Ovary (tissue), 9 donors: Measurements from ENCODE around the gene ALOXE3. TPM values are rescaled to one million over a fixed set of nuclear protein-coding genes. Genes with fewer than 3 reads are reported as not detected.

Experiments used
- DNase-seq, 5 donors: peaks; one replicate each; pipeline ENCODE4 v3.0.0-alpha.2; 2019 to 2020
- H3K27ac ChIP-seq, 2 donors: fragments of 200-600 bp; one replicate each; pipeline versions ENCODE4 v1.5.1 to v1.8.0; 2019 to 2022
- H3K27me3 ChIP-seq: fragments of 200-600 bp; one replicate; pipeline ENCODE4 v1.8.0; 2022
- H3K36me3 ChIP-seq: fragments of 200-600 bp; sonication (generic); one replicate; pipeline ENCODE4 v1.5.1; 2019
- H3K4me1 ChIP-seq: one replicate; pipeline ENCODE4 v1.8.1; 2013; ENCODE audit warnings: mild to moderate bottlenecking, moderate library complexity; ENCODE audit not compliant: insufficient read depth
- H3K4me3 ChIP-seq: fragments of 200-600 bp; sonication (generic); one replicate; pipeline ENCODE4 v1.5.1; 2017
- H3K9me3 ChIP-seq, 2 donors: fragments of 200-600 bp in 1 of 2; sonication (generic) in 1 of 2; one replicate each; pipeline versions ENCODE4 v1.5.1 to v1.8.1; 2013 to 2019; ENCODE audit warnings: mild to moderate bottlenecking in 1 of 2, moderate library complexity in 1 of 2
- CTCF ChIP-seq, 3 donors: fragments of 450-650 bp in 2 of 3; fragments of 200-600 bp in 1 of 3; IDR thresholded peaks; one replicate each; pipeline versions ENCODE4 v1.5.1 to v1.8.0; 2016 to 2022; ENCODE audit warnings: antibody characterized with exemption in 3 of 3, mild to moderate bottlenecking in 1 of 3
- EP300 ChIP-seq: sonication (generic); formaldehyde crosslinking; IDR thresholded peaks from one replicate; pipeline ENCODE4 v1.6.1; 2017; ENCODE audit warnings: antibody characterized with exemption
- POLR2A ChIP-seq: fragments of 450-650 bp; IDR thresholded peaks from one replicate; pipeline ENCODE4 v1.6.1; 2017; ENCODE audit warnings: antibody characterized with exemption, mild to moderate bottlenecking, moderate library complexity
- WGBS, 3 donors: extraction: QIAGEN DNeasy Blood & Tissue Kit in 1 of 3; methylation state at CpG; one replicate each; pipeline versions ENCODE4 v1.1.5 to v1.1.7; 2013 to 2017; 5-methylcytosine and 5-hydroxymethylcytosine counted together
- intact Hi-C, 4 donors: fragments of 100-400 bp; cut with DNase I; formaldehyde crosslinking; loops; one replicate each; pipeline versions ENCODE4 v1.11.0 to v1.15.1; 2022 to 2023
- polyA plus RNA-seq, 2 donors: library from polyadenylated mRNA; stranded (reverse); fragments of 200-250 nt in 1 of 2; fragments of 350-450 nt in 1 of 2; fragmentation: Illumina TruSeq in 1 of 2; extraction: RNeasy Lipid Tissue Mini Kit (QIAGEN cat#74804) in 1 of 2; gene quantifications; one replicate each; pipeline ENCODE4 v1.2.3, GENCODE V29; 2013 to 2014
- total RNA-seq, 7 donors: library from RNA; depleted of rRNA in 2 of 7; stranded (reverse); fragments of >200 nt in 2 of 7; fragmentation: NEBNext Ultra II Directional in 3 of 7; extraction: Animal tissue kit (Norgen Biotek cat#: 25700) in 3 of 7; gene quantifications; one replicate each; pipeline versions ENCODE4 v1.1.0 to v1.2.4, GENCODE V29; 2016 to 2023
- donor health status: DM: no; HTN: no; CAD: no; lungs with moderate emphysema.
- donor health status: DM: no; HTN: no; CAD: no.
- donor health status: Bipolar disorder and iron deficiency.
- donor health status: DM: yes; HTN: yes; CAD: no.
- donor health status: DM: no; HTN: no; CAD: no.
- donor health status: DM: yes; HTN: yes; CAD: no.

The ALOXE3 gene
- total and polyA plus RNA-seq, 9 donors = 0.07 TPM; not detected in 8

GRCh38 chr17:8153031-8153451, 34.7 kb upstream of the ALOXE3 start:
- H3K27ac ChIP-seq = peak overlapping the region; percentile 94 to 96
- H3K9me3 ChIP-seq = no peaks in the 10 kb centered on the region
- 67 to 76% (median 71%) methylated on average over 7 of the region's 7 CpGs for WGBS, 3 donors
- peak overlapping the region; percentile 56 for H3K4me3 ChIP-seq
- peak in 4 of 5 donors; percentile 38 to 62 (median 56) for DNase-seq
- H3K27me3 ChIP-seq = no peaks in the 10 kb centered on the region
- TF ChIP-seq EP300 (no peak), CTCF (IDR thresholded peaks at IDR 0.05) (no peak), POLR2A (no peak)
- H3K4me1 ChIP-seq = peaks cover 12% of the 10 kb centered on the region
- H3K36me3 ChIP-seq = no peaks in the 10 kb centered on the region
- intact Hi-C loops = loop anchor here in 1 of 4 donors (10.0 kb wide), 1 partner anchor 308 kb away; no protein-coding TSS in a partner anchor

GRCh38 chr17:8152112-8152775, 33.9 kb upstream of the ALOXE3 start, which contains the start of gene PER1:
PER1 (minus strand) TSS chr17:8152404; CDS start chr17:8150706, 1,698 bp downstream.
- intact Hi-C loops = loop anchor here in 1 of 4 donors (10.0 kb wide), 1 partner anchor 307 kb away; no protein-coding TSS in a partner anchor
- Histone ChIP-seq H3K27me3 (no peaks in the 10 kb centered on the region), H3K4me3 (peak within 1 kb of the TSS; percentile 56), H3K4me1 (peaks cover 12% of the 10 kb centered on the region), H3K9me3 (no peaks in the 10 kb centered on the region), H3K36me3 (no peaks in the 10 kb centered on the region), H3K27ac (peak within 1 kb of the TSS; percentile 94 to 96)
- 1 to 3% (median 1%) methylated on average over 35 to 42 of the region's 42 CpGs for WGBS, 3 donors
- peak; percentile 97 to 99 (median 98) for DNase-seq
- peak; percentile 90 for TF ChIP-seq POLR2A
- peak; percentile 73 for TF ChIP-seq EP300
- peak in 2 of 3 donors; percentile 2 to 24 for TF ChIP-seq CTCF (IDR thresholded peaks at IDR 0.05)

GRCh38 chr17:8151641-8152111, 33.4 kb upstream of the ALOXE3 start:
- TF ChIP-seq CTCF (IDR thresholded peaks at IDR 0.05) (no peak), EP300 (peak; percentile 80), POLR2A (no peak)
- Histone ChIP-seq H3K36me3 (no peaks in the 10 kb centered on the region), H3K4me1 (peaks cover 12% of the 10 kb centered on the region), H3K27me3 (no peaks in the 10 kb centered on the region), H3K4me3 (peak overlapping the region; percentile 56), H3K9me3 (no peaks in the 10 kb centered on the region), H3K27ac (peak overlapping the region; percentile 94 to 96)
- 0 to 1% (median 1%) methylated on average over 22 of the region's 22 CpGs for WGBS, 3 donors
- peak; percentile 88 to 96 (median 88) for DNase-seq
- intact Hi-C loops = loop anchor here in 1 of 4 donors (10.0 kb wide), 1 partner anchor 307 kb away; no protein-coding TSS in a partner anchor

- intact Hi-C loops = loop anchor here in 1 of 4 donors (10.0 kb wide), 1 partner anchor 306 kb away; no protein-coding TSS in a partner anchor
- Histone ChIP-seq H3K36me3 (no peaks in the 10 kb centered on the region), H3K27ac (peak overlapping the region; percentile 94 to 96), H3K4me1 (peaks cover 12% of the 10 kb centered on the region), H3K27me3 (no peaks in the 10 kb centered on the region), H3K4me3 (peak overlapping the region; percentile 56), H3K9me3 (no peaks in the 10 kb centered on the region)
- peak; percentile 76 for TF ChIP-seq EP300
- TF ChIP-seq POLR2A = peak; percentile 75
- TF ChIP-seq CTCF (IDR thresholded peaks at IDR 0.05) = peak in 2 of 3 donors; percentile 23 to 42
- 0 to 1% (median 1%) methylated on average over 37 to 38 of the region's 38 CpGs for WGBS, 3 donors
- peak; percentile 94 to 97 (median 95) for DNase-seq
These were observed 32.9 kb upstream of the ALOXE3 start for GRCh38 chr17:8151120-8151640.
